K562 (cell line): ENCODE results near the gene COL28A1. TPM values are rescaled to one million over a fixed set of nuclear protein-coding genes. Genes with fewer than 3 reads are reported as not detected.

Experiments used
- ATAC-seq: fragments of 200-7000 bp; cut with Tn5 transposase; 3 replicates; pipeline ENCODE4 v1.9.1; 2020; ENCODE audit warnings: moderate library complexity
- BruUV-seq: library from RNA; stranded (reverse); fragments of 400-500 nt; replicated peaks from 2 replicates; lab custom pipeline; 2021; lab: Mats Ljungman, UMichigan
- CTCF ChIA-PET: fragments of 300-600 bp; formaldehyde crosslinking; extraction: SDS; loops from one replicate; lab custom pipeline; 2021; ENCODE audit warnings: low intra/inter-chr PET ratio; lab: Yijun Ruan, JAX
- POLR2A ChIA-PET: fragments of 300-600, 350-650 bp; sonication (Branson Sonifier 250); formaldehyde crosslinking; extraction: SDS; loops from one replicate; lab custom pipeline; 2021; ENCODE audit warnings: antibody characterized with exemption, inconsistent platforms; lab: Yijun Ruan, JAX
- DNase-seq, 4 experiments: peaks; one replicate each; pipeline versions ENCODE4 v3.0.0 to v3.0.0-alpha.2; 2011 to 2018; ENCODE audit warnings: low spot score in 3 of 4, mixed read lengths in 3 of 4; ENCODE audit errors: extremely low read depth in 1 of 4
- FAIRE-seq: peaks from 2 replicates; lab custom pipeline; 2011; peaks lifted over from hg19 to GRCh38; lab: Jason Lieb, UNC
- H2AFZ ChIP-seq: 2 replicates; pipeline ENCODE4 v1.6.0; 2011; ENCODE audit warnings: low read depth, low read length, control low read depth, inconsistent platforms
- H3K27ac ChIP-seq: fragments of 200-600 bp; 3 replicates; pipeline ENCODE4 v1.8.0; 2011; ENCODE audit warnings: low read depth, mild to moderate bottlenecking, control low read depth, inconsistent platforms, low read length, moderate library complexity, mixed read lengths; ENCODE audit errors: extremely low read depth
- H3K27me3 ChIP-seq, 2 experiments: fragments of 300-600 bp in 1 of 2; 2 replicates in 1 of 2; 3 replicates in 1 of 2; pipeline versions ENCODE4 v1.6.0 to v1.8.0; 2011; ENCODE audit warnings: inconsistent platforms in 2 of 2, low read length in 2 of 2, mild to moderate bottlenecking in 1 of 2, mixed read lengths in 1 of 2, moderate library complexity in 1 of 2; ENCODE audit not compliant: control insufficient read depth in 2 of 2, insufficient read depth in 2 of 2
- H3K36me3 ChIP-seq: fragments of 300-600 bp; 3 replicates; pipeline ENCODE4 v1.8.0; 2011; ENCODE audit warnings: mild to moderate bottlenecking, low read length, inconsistent platforms; ENCODE audit not compliant: control insufficient read depth, insufficient read depth
- H3K4me1 ChIP-seq, 2 experiments: fragments of 200-600 bp in 1 of 2; replicated peaks in 1 of 2; 2 replicates in 1 of 2; 3 replicates in 1 of 2; pipeline versions ENCODE4 v1.5.1 to v1.8.0; 2011; ENCODE audit warnings: inconsistent platforms in 2 of 2, low read length in 2 of 2, mild to moderate bottlenecking in 1 of 2, mixed read lengths in 1 of 2, moderate library complexity in 1 of 2; ENCODE audit not compliant: control insufficient read depth in 2 of 2, insufficient read depth in 2 of 2
- H3K4me2 ChIP-seq: 2 replicates; pipeline ENCODE4 v1.6.1; 2011; ENCODE audit warnings: low read length, control low read depth, inconsistent platforms, mixed read lengths; ENCODE audit not compliant: insufficient read depth
- H3K4me3 ChIP-seq: fragments of 200-600 bp; sonication (generic), shearing (Covaris generic); 2 replicates; pipeline ENCODE4 v1.5.1; 2016; ENCODE audit warnings: control low read depth, inconsistent platforms
- H3K79me2 ChIP-seq: fragments of 200-600 bp; 3 replicates; pipeline ENCODE4 v1.8.0; 2011; ENCODE audit warnings: low read length, inconsistent platforms; ENCODE audit not compliant: control insufficient read depth, insufficient read depth
- H3K9ac ChIP-seq, 2 experiments: 2 replicates each; pipeline versions ENCODE4 v1.6.0 to v1.6.1; 2011; ENCODE audit warnings: low read depth in 2 of 2, low read length in 2 of 2, control low read depth in 1 of 2, inconsistent platforms in 1 of 2, mild to moderate bottlenecking in 1 of 2, mixed read lengths in 1 of 2; ENCODE audit not compliant: insufficient read depth in 1 of 2
- H3K9me1 ChIP-seq: one replicate; pipeline ENCODE4 v1.6.0; 2011; ENCODE audit warnings: inconsistent platforms, mild to moderate bottlenecking, low read length, moderate library complexity; ENCODE audit not compliant: control insufficient read depth, insufficient read depth
- H3K9me3 ChIP-seq: replicated peaks from 2 replicates; pipeline ENCODE4 v1.5.1; 2011; ENCODE audit warnings: low read depth, low read length, inconsistent platforms; ENCODE audit not compliant: control insufficient read depth, insufficient read depth
- H4K20me1 ChIP-seq: replicated peaks from 2 replicates; pipeline ENCODE4 v1.6.1; 2011; ENCODE audit warnings: low read length, inconsistent platforms, mixed read lengths; ENCODE audit not compliant: control insufficient read depth, insufficient read depth
- CBFB ChIP-seq: sonication (generic); formaldehyde crosslinking; IDR thresholded peaks from 2 replicates; pipeline ENCODE4 v1.4.0; 2020; ENCODE audit warnings: mild to moderate bottlenecking, missing genetic modification reagents
- EP400 ChIP-seq: fragments of 450-650 bp; IDR thresholded peaks from 2 replicates; pipeline ENCODE4 v1.6.1; 2017; ENCODE audit warnings: antibody characterized with exemption, mild to moderate bottlenecking, moderate library complexity
- HNRNPK ChIP-seq: fragments of 200-400 bp; formaldehyde crosslinking; IDR thresholded peaks from one replicate; pipeline ENCODE4 v1.6.1; 2018; ENCODE audit warnings: mild to moderate bottlenecking, low read depth, low read length; ENCODE audit not compliant: poor library complexity, severe bottlenecking
- KLF13 ChIP-seq: fragments of 450-650 bp; IDR thresholded peaks from 2 replicates; pipeline ENCODE4 v1.6.1; 2016; ENCODE audit warnings: missing genetic modification characterization, low read depth, mild to moderate bottlenecking, missing compliant biosample characterization, moderate library complexity, borderline replicate concordance
- NELFE ChIP-seq: IDR thresholded peaks from 2 replicates; pipeline ENCODE4 v1.6.1; 2011; ENCODE audit warnings: mild to moderate bottlenecking; ENCODE audit not compliant: insufficient read depth, insufficient read length
- NFIC ChIP-seq: fragments of 450-650 bp; IDR thresholded peaks from 2 replicates; pipeline ENCODE4 v1.6.1; 2017; ENCODE audit warnings: mild to moderate bottlenecking, inconsistent platforms
- TRIM24 ChIP-seq, 2 experiments: fragments of 450-650 bp; IDR thresholded peaks; 2 replicates each; pipeline ENCODE4 v1.6.1; 2016
- ZKSCAN3 ChIP-seq: fragments of 250-450 bp; sonication (Bioruptor Pico); IDR thresholded peaks from 2 replicates; pipeline ENCODE4 v1.4.0; 2020
- ZNF253 ChIP-seq: fragments of 250-450 bp; sonication (Bioruptor Pico); conservative IDR thresholded peaks from 2 replicates; pipeline ENCODE4 v1.6.1; 2021; ENCODE audit warnings: mild to moderate bottlenecking
- ZNF778 ChIP-seq: fragments of 450-650 bp; formaldehyde crosslinking; IDR thresholded peaks from 2 replicates; pipeline ENCODE4 v1.4.0; 2020; ENCODE audit warnings: mild to moderate bottlenecking, moderate library complexity
- WGBS: fragments of 100-300 bp; shearing (Covaris generic); methylation state at CpG from one replicate; pipeline ENCODE4 v1.1.6; 2016; ENCODE audit warnings: low coverage, mixed read lengths; ENCODE audit not compliant: insufficient coverage; ENCODE audit errors: missing lambda C conversion rate; 5-methylcytosine and 5-hydroxymethylcytosine counted together
- in situ Hi-C: fragments of 300-500 bp; cut with MboI; formaldehyde crosslinking; loops from 4 replicates; pipeline ENCODE4 v1.15.0; 2018; ENCODE audit warnings: inconsistent platforms, mixed read lengths
- intact Hi-C: fragments of 100-400 bp; cut with micrococcal nuclease; formaldehyde crosslinking; loops from 2 replicates; pipeline ENCODE4 v1.14.2; 2022
- polyA plus RNA-seq, 8 experiments: library from polyadenylated mRNA; depleted of rRNA in 4 of 8; stranded (reverse) in 5 of 8; unstranded in 3 of 8; fragments of >200 nt; fragmentation: Nextera tagmentation in 2 of 8; fragmentation: Illumina TruSeq in 1 of 8; extraction: Ambion mirVana in 2 of 8; extraction: Trizol in 1 of 8; gene quantifications; 2 replicates each; pipeline versions ENCODE4 v1.2.1 to v1.2.3, GENCODE V29; 2011 to 2014; ENCODE audit warnings: inconsistent platforms in 1 of 8, missing spikeins in 1 of 8
- total RNA-seq, 7 experiments: library from RNA; depleted of rRNA in 6 of 7; stranded (reverse); fragments of >200 nt in 6 of 7; fragmentation: Illumina TruSeq in 2 of 7; extraction: Trizol in 2 of 7; gene quantifications; 2 replicates each; pipeline versions ENCODE4 v1.2.1 to v1.2.3, GENCODE V29; 2011 to 2021; ENCODE audit warnings: low replicate concordance in 1 of 7
- TF ChIP-seq, protein P1 (sequence below): fragments of 250-450 bp; sonication (Bioruptor Pico); IDR thresholded peaks from 2 replicates; pipeline ENCODE4 v1.8.0; 2022; ENCODE audit warnings: moderate library complexity, mild to moderate bottlenecking, inconsistent platforms
- TF ChIP-seq, protein P2 (sequence below), 3 experiments: IDR thresholded peaks in 2 of 3; conservative IDR thresholded peaks in 1 of 3; 2 replicates each; pipeline ENCODE4 v1.5.1; 2011 to 2012; ENCODE audit warnings: low read length in 3 of 3, mild to moderate bottlenecking in 3 of 3, control low read depth in 2 of 3, improper control_type of control experiment in 1 of 3, inconsistent platforms in 1 of 3, low read depth in 1 of 3, mixed read lengths in 1 of 3, moderate library complexity in 1 of 3; ENCODE audit not compliant: insufficient read depth in 2 of 3

COL28A1 gene
- total and polyA plus RNA-seq, 9 of the 15 experiments (the other 6 are each of a cell fraction or from before 2014, with no cell fraction given): 0.03 to 0.13 (median 0.05) TPM; not detected in 3

DNA sequence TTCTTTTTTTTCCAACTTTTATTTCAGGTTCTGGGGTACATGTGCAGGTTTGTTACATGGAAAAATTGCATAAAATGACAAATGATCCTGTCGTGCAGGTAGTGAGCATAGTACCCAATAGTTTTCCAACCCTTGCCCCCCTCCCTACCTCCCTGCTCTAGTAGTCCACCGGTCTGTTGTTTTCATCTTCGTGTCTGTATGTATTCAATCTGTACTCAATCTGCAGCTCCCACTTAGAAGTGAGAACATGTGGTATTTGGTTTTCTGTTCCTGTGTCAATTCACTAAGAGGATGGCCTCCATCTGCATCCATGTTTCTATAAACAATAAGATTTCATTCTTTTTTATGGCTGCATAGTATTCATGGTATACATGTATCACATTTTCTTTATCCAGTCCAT lies 202.1 kb downstream of the COL28A1 start:
- Histone ChIP-seq H3K27me3 (peaks cover 0 to 22% of the 10 kb centered on the region in 2 experiments; a peak in 2 of 5 replicates), H3K4me3 (no peak overlapping the region), H3K4me2 (no peak overlapping the region), H3K9me1 (no peaks in the 10 kb centered on the region), H3K36me3 (no peaks in the 10 kb centered on the region), H4K20me1 (no peaks in the 10 kb centered on the region), H3K27ac (no peak overlapping the region), H2AFZ (no peak overlapping the region), H3K79me2 (no peaks in the 10 kb centered on the region), H3K9ac (no peak overlapping the region), H3K9me3 (no peaks in the 10 kb centered on the region), H3K4me1 (no peaks in the 10 kb centered on the region)
- ATAC-seq: no peak
- intact Hi-C loops (no loop called here), in situ Hi-C loops (no loop called here)
- no TSS peak for BruUV-seq
- DNase-seq: no peak
- CTCF ChIA-PET: no interaction called here
- POLR2A ChIA-PET: no interaction called here
- FAIRE-seq: no peak
- 0% methylated on average over 3 of the region's 3 CpGs for WGBS
- TF ChIP-seq HNRNPK: no peak
- no peak for TF ChIP-seq CBFB (CRISPR knock-in tag)
- TF ChIP-seq ZKSCAN3 (CRISPR knock-in tag): no peak
- TF ChIP-seq KLF13: no peak
- TF ChIP-seq EP400: no peak
- no peak for TF ChIP-seq NFIC
- no peak for TF ChIP-seq ZNF778
- TF ChIP-seq NELFE: no peak
- TF ChIP-seq TRIM24 (IDR thresholded peaks at IDR 0.05): no peak
- TF ChIP-seq ZNF253 (CRISPR knock-in tag): no peak
- TF ChIP-seq, protein P1, sequence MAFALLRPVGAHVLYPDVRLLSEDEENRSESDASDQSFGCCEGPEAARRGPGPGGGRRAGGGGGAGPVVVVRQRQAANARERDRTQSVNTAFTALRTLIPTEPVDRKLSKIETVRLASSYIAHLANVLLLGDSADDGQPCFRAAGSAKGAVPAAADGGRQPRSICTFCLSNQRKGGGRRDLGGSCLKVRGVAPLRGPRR: no peak
- TF ChIP-seq, protein P2, sequence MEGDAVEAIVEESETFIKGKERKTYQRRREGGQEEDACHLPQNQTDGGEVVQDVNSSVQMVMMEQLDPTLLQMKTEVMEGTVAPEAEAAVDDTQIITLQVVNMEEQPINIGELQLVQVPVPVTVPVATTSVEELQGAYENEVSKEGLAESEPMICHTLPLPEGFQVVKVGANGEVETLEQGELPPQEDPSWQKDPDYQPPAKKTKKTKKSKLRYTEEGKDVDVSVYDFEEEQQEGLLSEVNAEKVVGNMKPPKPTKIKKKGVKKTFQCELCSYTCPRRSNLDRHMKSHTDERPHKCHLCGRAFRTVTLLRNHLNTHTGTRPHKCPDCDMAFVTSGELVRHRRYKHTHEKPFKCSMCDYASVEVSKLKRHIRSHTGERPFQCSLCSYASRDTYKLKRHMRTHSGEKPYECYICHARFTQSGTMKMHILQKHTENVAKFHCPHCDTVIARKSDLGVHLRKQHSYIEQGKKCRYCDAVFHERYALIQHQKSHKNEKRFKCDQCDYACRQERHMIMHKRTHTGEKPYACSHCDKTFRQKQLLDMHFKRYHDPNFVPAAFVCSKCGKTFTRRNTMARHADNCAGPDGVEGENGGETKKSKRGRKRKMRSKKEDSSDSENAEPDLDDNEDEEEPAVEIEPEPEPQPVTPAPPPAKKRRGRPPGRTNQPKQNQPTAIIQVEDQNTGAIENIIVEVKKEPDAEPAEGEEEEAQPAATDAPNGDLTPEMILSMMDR (IDR thresholded peaks at IDR 0.05 in 2 of 3, conservative IDR thresholded peaks at IDR 0.05 in 1 of 3; ENCODE audit: insufficient read depth in 2 of 3, low read depth in 1 of 3, low read length in 3 of 3): no peak
